Upper lobe of left lung (tissue), 6 donors: ENCODE measurements around the gene KCNIP3. TPM values are rescaled to one million over a fixed set of nuclear protein-coding genes. Genes with fewer than 3 reads are reported as not detected.
A peak's percentile ranks its signal among the peaks of the same experiment; 100 is the strongest.

Source experiments
- ATAC-seq, 2 donors: fragments of 200-7000 bp; cut with Tn5 transposase; one replicate each; pipeline ENCODE4 v1.9.1; 2022; ENCODE audit warnings: mild to moderate bottlenecking in 2 of 2, moderate library complexity in 2 of 2; ENCODE audit not compliant: low FRiP score in 2 of 2
- DNase-seq, 2 donors: peaks; one replicate each; pipeline ENCODE4 v3.0.0-alpha.2; 2019 to 2020
- H3K27ac ChIP-seq, 4 donors: fragments of 200-600 bp; sonication (generic); one replicate each; pipeline ENCODE4 v1.5.1; 2016 to 2019
- H3K27me3 ChIP-seq, 4 donors: fragments of 200-600 bp; sonication (generic); one replicate each; pipeline ENCODE4 v1.5.1; 2017 to 2019
- H3K36me3 ChIP-seq, 4 donors: fragments of 200-600 bp; sonication (generic); one replicate each; pipeline ENCODE4 v1.5.1; 2016 to 2019
- H3K4me1 ChIP-seq, 4 donors: fragments of 200-600 bp; sonication (generic); one replicate each; pipeline ENCODE4 v1.5.1; 2018 to 2019
- H3K4me3 ChIP-seq, 4 donors: fragments of 200-600 bp; sonication (generic); one replicate each; pipeline ENCODE4 v1.5.1; 2017 to 2019; ENCODE audit warnings: mild to moderate bottlenecking in 2 of 4, moderate library complexity in 1 of 4
- H3K9me3 ChIP-seq, 4 donors: fragments of 200-600 bp; sonication (generic); one replicate each; pipeline ENCODE4 v1.5.1; 2018 to 2019
- CTCF ChIP-seq, 6 experiments: fragments of 450-650 bp in 4 of 6; fragments of 200-600 bp in 2 of 6; sonication (generic) in 2 of 6; IDR thresholded peaks; one replicate each; pipeline ENCODE4 v1.5.1; 2016 to 2019; ENCODE audit warnings: antibody characterized with exemption in 6 of 6
- EP300 ChIP-seq, 4 donors: sonication (generic); formaldehyde crosslinking; IDR thresholded peaks; one replicate each; pipeline ENCODE4 v1.5.1; 2017; ENCODE audit warnings: antibody characterized with exemption in 4 of 4, control low read depth in 2 of 4
- POLR2A ChIP-seq, 4 donors: fragments of 450-650 bp; IDR thresholded peaks; one replicate each; pipeline ENCODE4 v1.5.1; 2016 to 2017; ENCODE audit warnings: antibody characterized with exemption in 4 of 4, mild to moderate bottlenecking in 2 of 4
- POLR2AphosphoS5 ChIP-seq, 2 donors: sonication (generic); formaldehyde crosslinking; IDR thresholded peaks; one replicate each; pipeline ENCODE4 v1.5.1; 2017; ENCODE audit warnings: antibody characterized with exemption in 2 of 2
- WGBS, 2 donors: methylation state at CpG; one replicate each; pipeline ENCODE4 v1.1.5; 2017 to 2018; 5-methylcytosine and 5-hydroxymethylcytosine counted together
- total RNA-seq, 6 donors: library from RNA; depleted of rRNA in 4 of 6; stranded (reverse); fragments of >200 nt in 4 of 6; gene quantifications; one replicate each; pipeline versions ENCODE4 v1.1.0 to v1.2.1, GENCODE V29; 2016 to 2021
- donor health status: DM: no; HTN: no; CAD: no; lungs with moderate emphysema.
- donor health status: DM: no; HTN: yes; CAD: no; lungs with severe emphysema.

Gene KCNIP3
- total RNA-seq, 6 donors from 2014 or later: 1.0 to 5.9 (median 2.5) TPM

GRCh38 chr2:95337829-95338228 is 40.7 kb downstream of the KCNIP3 start:
- Histone ChIP-seq H3K27me3 (peaks cover 0 to 2% (median 0%) of the 10 kb centered on the region in 4 donors), H3K4me1 (no peaks in the 10 kb centered on the region), H3K36me3 (no peaks in the 10 kb centered on the region), H3K9me3 (no peaks in the 10 kb centered on the region), H3K27ac (no peak overlapping the region), H3K4me3 (no peak overlapping the region)
- DNase-seq: no peak
- no peak for TF ChIP-seq POLR2A (IDR thresholded peaks at IDR 0.05)
- TF ChIP-seq POLR2AphosphoS5 (IDR thresholded peaks at IDR 0.05): no peak
- no peak for TF ChIP-seq CTCF (IDR thresholded peaks at IDR 0.05)
- TF ChIP-seq EP300 (IDR thresholded peaks at IDR 0.05): no peak
- ATAC-seq: no peak
- WGBS, 2 donors: 79 to 80% methylated on average over 7 of the region's 7 CpGs

GRCh38 chr2:95342556-95343320 is 45.6 kb downstream of the KCNIP3 start:
- peaks cover 0 to 16% (median 8%) of the 10 kb centered on the region in 4 donors for H3K27me3 ChIP-seq
- peak in 1 of 2 donors; percentile 15 for DNase-seq
- ATAC-seq: no peak
- no peak for TF ChIP-seq POLR2AphosphoS5 (IDR thresholded peaks at IDR 0.05)
- TF ChIP-seq EP300 (IDR thresholded peaks at IDR 0.05): no peak
- TF ChIP-seq POLR2A (IDR thresholded peaks at IDR 0.05): no peak
- no peak for TF ChIP-seq CTCF (IDR thresholded peaks at IDR 0.05)
- H3K9me3 ChIP-seq: no peaks in the 10 kb centered on the region
- H3K36me3 ChIP-seq: no peaks in the 10 kb centered on the region
- WGBS, 2 donors: 82 to 87% methylated on average over 12 of the region's 12 CpGs
- no peak overlapping the region for H3K4me3 ChIP-seq
- peaks cover 12 to 22% (median 15%) of the 10 kb centered on the region in 4 donors for H3K4me1 ChIP-seq
- no peak overlapping the region for H3K27ac ChIP-seq

GRCh38 chr2:95343429-95344214 is 46.5 kb downstream of the KCNIP3 start:
- Histone ChIP-seq H3K36me3 (no peaks in the 10 kb centered on the region), H3K4me3 (no peak overlapping the region), H3K9me3 (no peaks in the 10 kb centered on the region), H3K27ac (no peak overlapping the region), H3K27me3 (peaks cover 0 to 16% (median 8%) of the 10 kb centered on the region in 4 donors), H3K4me1 (peaks cover 12 to 22% (median 15%) of the 10 kb centered on the region in 4 donors)
- no peak for TF ChIP-seq POLR2AphosphoS5 (IDR thresholded peaks at IDR 0.05)
- no peak for TF ChIP-seq CTCF (IDR thresholded peaks at IDR 0.05)
- no peak for TF ChIP-seq EP300 (IDR thresholded peaks at IDR 0.05)
- TF ChIP-seq POLR2A (IDR thresholded peaks at IDR 0.05): no peak
- DNase-seq (peak in 1 of 2 donors; percentile 18), ATAC-seq (no peak)
- WGBS, 2 donors: 78 to 82% methylated on average over 7 of the region's 7 CpGs

GRCh38 chr2:95344215-95344583 is 47.1 kb downstream of the KCNIP3 start:
- H3K9me3 ChIP-seq: no peaks in the 10 kb centered on the region
- H3K4me1 ChIP-seq: peaks cover 12 to 22% (median 15%) of the 10 kb centered on the region in 4 donors
- H3K4me3 ChIP-seq: no peak overlapping the region
- DNase-seq (no peak), ATAC-seq (no peak)
- WGBS, 2 donors: 78 to 82% methylated on average over 9 to 12 of the region's 12 CpGs
- no peak overlapping the region for H3K27ac ChIP-seq
- TF ChIP-seq POLR2AphosphoS5 (IDR thresholded peaks at IDR 0.05): no peak
- no peak for TF ChIP-seq POLR2A (IDR thresholded peaks at IDR 0.05)
- no peak for TF ChIP-seq CTCF (IDR thresholded peaks at IDR 0.05)
- TF ChIP-seq EP300 (IDR thresholded peaks at IDR 0.05): no peak
- H3K36me3 ChIP-seq: no peaks in the 10 kb centered on the region
- H3K27me3 ChIP-seq: peaks cover 0 to 16% (median 8%) of the 10 kb centered on the region in 4 donors
